Middle frontal gyrus (tissue), 1 donor: Measurements from ENCODE around the gene OR51V1.

Experiments
- DNase-seq: peaks from one replicate; pipeline ENCODE4 v3.0.0-alpha.2; 2015; ENCODE audit warnings: low spot score; ENCODE audit errors: extremely low spot score

OR51V1 gene

GRCh38 chr11:5231111-5231510 is 30.6 kb upstream of the OR51V1 start:
- DNase-seq = no peak

GRCh38 chr11:5230266-5230665 is 29.8 kb upstream of the OR51V1 start:
- no peak for DNase-seq

GRCh38 chr11:5229796-5230195 is 29.3 kb upstream of the OR51V1 start:
- DNase-seq = no peak

- DNase-seq = no peak
Measured at GRCh38 chr11:5229356-5229755, 28.9 kb upstream of the OR51V1 start.

- DNase-seq = no peak
Measured at GRCh38 chr11:5228124-5228523, 27.6 kb upstream of the OR51V1 start.

- no peak for DNase-seq
Measured at GRCh38 chr11:5227681-5228080, 27.2 kb upstream of the OR51V1 start.

- no peak for DNase-seq
Measured at GRCh38 chr11:5226732-5227310, 26.3 kb upstream of the OR51V1 start, which contains the start of gene HBB. HBB (minus strand) TSS chr11:5227071; CDS start chr11:5227021, 50 bp downstream.

- no peak for DNase-seq
Measured at GRCh38 chr11:5225480-5225871, 25.0 kb upstream of the OR51V1 start.

GRCh38 chr11:5224538-5225479 is 24.3 kb upstream of the OR51V1 start:
- no peak for DNase-seq

GRCh38 chr11:5223686-5224085 is 23.2 kb upstream of the OR51V1 start:
- DNase-seq = no peak

- DNase-seq = no peak
Measured at GRCh38 chr11:5223146-5223545, 22.7 kb upstream of the OR51V1 start.

- DNase-seq = no peak
Measured at GRCh38 chr11:5210376-5210885, 9.9 kb upstream of the OR51V1 start.

- DNase-seq = no peak
Measured at GRCh38 chr11:5204787-5205186, 4.3 kb upstream of the OR51V1 start.

- DNase-seq = no peak
Measured at GRCh38 chr11:5203366-5203765, 2.9 kb upstream of the OR51V1 start.

GRCh38 chr11:5198285-5198684 is 2.2 kb downstream of the OR51V1 start:
- no peak for DNase-seq

GRCh38 chr11:5197536-5197935 is 2.9 kb downstream of the OR51V1 start:
- no peak for DNase-seq

- DNase-seq = no peak
Measured at GRCh38 chr11:5196731-5197130, 3.8 kb downstream of the OR51V1 start.

- DNase-seq = no peak
Measured at GRCh38 chr11:5196067-5196466, 4.4 kb downstream of the OR51V1 start.

- DNase-seq = no peak
Measured at GRCh38 chr11:5192738-5193137, 7.7 kb downstream of the OR51V1 start.

- DNase-seq = no peak
Measured at GRCh38 chr11:5188201-5188600, 12.3 kb downstream of the OR51V1 start.

- no peak for DNase-seq
Measured at GRCh38 chr11:5178046-5178837, 22.2 kb downstream of the OR51V1 start.

- no peak for DNase-seq
Measured at GRCh38 chr11:5174934-5175333, 25.5 kb downstream of the OR51V1 start.
